Measurements from ENCODE around the gene ARHGAP4.

Gene ARHGAP4

GRCh38 chrX:153921511-153922446 lies 4.3 kb downstream of the ARHGAP4 start:
- intact Hi-C loops (cut with DNase I; ENCODE audit: low total_unique reads), result no loop called here
- no peaks in the 10 kb centered on the region for H3K9me3 ChIP-seq
- H3K27me3 ChIP-seq, result no peaks in the 10 kb centered on the region
- no peak for DNase-seq
- peaks cover 0 to 33% (median 17%) of the 10 kb centered on the region in 4 donors for H3K4me1 ChIP-seq
- H3K4me3 ChIP-seq, result no peak overlapping the region
- TF ChIP-seq, protein P1, sequence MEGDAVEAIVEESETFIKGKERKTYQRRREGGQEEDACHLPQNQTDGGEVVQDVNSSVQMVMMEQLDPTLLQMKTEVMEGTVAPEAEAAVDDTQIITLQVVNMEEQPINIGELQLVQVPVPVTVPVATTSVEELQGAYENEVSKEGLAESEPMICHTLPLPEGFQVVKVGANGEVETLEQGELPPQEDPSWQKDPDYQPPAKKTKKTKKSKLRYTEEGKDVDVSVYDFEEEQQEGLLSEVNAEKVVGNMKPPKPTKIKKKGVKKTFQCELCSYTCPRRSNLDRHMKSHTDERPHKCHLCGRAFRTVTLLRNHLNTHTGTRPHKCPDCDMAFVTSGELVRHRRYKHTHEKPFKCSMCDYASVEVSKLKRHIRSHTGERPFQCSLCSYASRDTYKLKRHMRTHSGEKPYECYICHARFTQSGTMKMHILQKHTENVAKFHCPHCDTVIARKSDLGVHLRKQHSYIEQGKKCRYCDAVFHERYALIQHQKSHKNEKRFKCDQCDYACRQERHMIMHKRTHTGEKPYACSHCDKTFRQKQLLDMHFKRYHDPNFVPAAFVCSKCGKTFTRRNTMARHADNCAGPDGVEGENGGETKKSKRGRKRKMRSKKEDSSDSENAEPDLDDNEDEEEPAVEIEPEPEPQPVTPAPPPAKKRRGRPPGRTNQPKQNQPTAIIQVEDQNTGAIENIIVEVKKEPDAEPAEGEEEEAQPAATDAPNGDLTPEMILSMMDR (IDR thresholded peaks at IDR 0.05), result no peak
- no peak overlapping the region for H3K27ac ChIP-seq
- H3K36me3 ChIP-seq, result no peaks in the 10 kb centered on the region

- Histone ChIP-seq H3K4me1 (peaks cover 0 to 26% (median 11%) of the 10 kb centered on the region in 4 donors), H3K4me3 (no peak overlapping the region), H3K27ac (no peak overlapping the region), H3K9me3 (no peaks in the 10 kb centered on the region), H3K27me3 (no peaks in the 10 kb centered on the region), H3K36me3 (no peaks in the 10 kb centered on the region)
- intact Hi-C loops (cut with DNase I; ENCODE audit: low total_unique reads), result no loop called here
- DNase-seq, result no peak
- TF ChIP-seq, protein P1 (IDR thresholded peaks at IDR 0.05), result no peak
Measured at GRCh38 chrX:153921070-153921469, 5.0 kb downstream of the ARHGAP4 start.

GRCh38 chrX:153920546-153920945 lies 5.5 kb downstream of the ARHGAP4 start:
- intact Hi-C loops (cut with DNase I; ENCODE audit: low total_unique reads), result no loop called here
- H3K27me3 ChIP-seq, result no peaks in the 10 kb centered on the region
- no peak overlapping the region for H3K27ac ChIP-seq
- no peaks in the 10 kb centered on the region for H3K36me3 ChIP-seq
- H3K9me3 ChIP-seq, result no peaks in the 10 kb centered on the region
- TF ChIP-seq, protein P1 (IDR thresholded peaks at IDR 0.05), result no peak
- no peak for DNase-seq
- H3K4me3 ChIP-seq, result no peak overlapping the region
- peaks cover 0 to 21% (median 10%) of the 10 kb centered on the region in 4 donors for H3K4me1 ChIP-seq

DNA sequence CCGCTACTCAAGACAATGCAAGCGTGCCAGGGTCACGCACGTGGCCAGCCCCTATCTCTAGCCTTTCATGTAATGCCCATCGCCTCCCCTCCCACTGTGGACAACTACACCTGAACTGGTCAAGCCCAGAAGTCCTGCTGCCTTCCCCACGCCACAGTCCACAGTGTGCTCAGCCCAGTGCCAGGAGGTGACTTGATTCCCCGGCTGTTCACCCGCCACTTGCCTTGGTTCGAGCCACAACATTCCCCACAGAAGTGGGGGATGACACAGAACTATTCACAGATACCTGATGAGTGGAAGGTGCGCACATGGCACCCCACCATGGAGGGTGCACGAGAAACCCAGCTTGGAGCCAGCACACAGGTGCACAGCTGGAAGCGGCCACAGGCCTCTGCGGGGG lies 6.8 kb downstream of the ARHGAP4 start:
- DNase-seq, result no peak
- Histone ChIP-seq H3K4me1 (peaks cover 0 to 21% (median 8%) of the 10 kb centered on the region in 4 donors), H3K27ac (no peak overlapping the region), H3K36me3 (no peaks in the 10 kb centered on the region), H3K9me3 (no peaks in the 10 kb centered on the region), H3K4me3 (no peak overlapping the region), H3K27me3 (no peaks in the 10 kb centered on the region)
- TF ChIP-seq, protein P1 (IDR thresholded peaks at IDR 0.05), result no peak
- intact Hi-C loops (cut with DNase I; ENCODE audit: low total_unique reads), result no loop called here

DNA sequence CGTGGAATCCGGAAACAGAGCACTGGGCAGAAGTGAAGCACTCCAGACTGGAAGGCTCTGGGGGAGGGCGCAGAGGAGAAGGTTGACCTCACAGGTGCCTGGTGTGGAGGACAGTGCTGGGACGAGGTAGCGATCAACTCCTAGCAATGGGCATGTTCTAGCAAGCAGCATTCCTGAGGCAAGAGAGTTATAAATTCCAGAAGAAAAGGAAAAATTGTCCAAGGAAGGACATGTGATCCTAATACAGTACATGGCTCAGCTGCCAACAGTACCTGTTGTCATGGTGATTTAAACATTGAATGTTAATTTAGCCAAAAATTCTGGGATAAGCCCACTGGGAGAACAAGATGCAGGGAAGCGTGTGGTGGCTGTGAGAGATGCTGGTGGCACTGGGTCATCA lies 8.2 kb downstream of the ARHGAP4 start:
- Histone ChIP-seq H3K27ac (no peak overlapping the region), H3K4me3 (no peak overlapping the region), H3K9me3 (no peaks in the 10 kb centered on the region), H3K27me3 (no peaks in the 10 kb centered on the region), H3K4me1 (peaks cover 0 to 16% (median 0%) of the 10 kb centered on the region in 4 donors), H3K36me3 (no peaks in the 10 kb centered on the region)
- intact Hi-C loops (cut with DNase I; ENCODE audit: low total_unique reads), result no loop called here
- TF ChIP-seq, protein P1 (IDR thresholded peaks at IDR 0.05), result no peak
- no peak for DNase-seq
